Activated naive CD8-positive, alpha-beta T cell treated with anti-CD3 and anti-CD28 coated beads, Interleukin-2, amount 10 ng/mL, durations not matched to agents 7 days and 5 days (primary cell): Measurements from ENCODE around the gene IARS1. TPM values are rescaled to one million over a fixed set of nuclear protein-coding genes. Genes with fewer than 3 reads are reported as not detected.

ENCODE experiments used
- ATAC-seq: fragments of 150-1000 bp; cut with Tn5 transposase; one replicate; pipeline ENCODE4 v1.10.0; 2021; ENCODE audit warnings: low read depth, moderate library complexity
- POLR2A ChIA-PET: fragments of 350-600 bp; sonication (Branson Sonifier 250); formaldehyde crosslinking; loops from one replicate; lab custom pipeline; 2021; ENCODE audit warnings: antibody characterized with exemption; lab: Charles Lee
- DNase-seq: peaks from one replicate; pipeline ENCODE4 v3.0.0; 2021
- H3K27ac Mint-ChIP-seq: one replicate; pipeline ENCODE4 v1.8.0; 2022; ENCODE audit warnings: mild to moderate bottlenecking, mixed read lengths
- H3K27me3 Mint-ChIP-seq: one replicate; pipeline ENCODE4 v1.8.0; 2022; ENCODE audit warnings: mild to moderate bottlenecking, moderate library complexity, mixed read lengths
- H3K36me3 Mint-ChIP-seq: one replicate; pipeline ENCODE4 v1.8.0; 2021; ENCODE audit warnings: mild to moderate bottlenecking, mixed read lengths
- H3K4me1 Mint-ChIP-seq: one replicate; pipeline ENCODE4 v1.8.0; 2021; ENCODE audit warnings: mixed read lengths
- H3K4me3 Mint-ChIP-seq: one replicate; pipeline ENCODE4 v1.8.0; 2022; ENCODE audit warnings: mild to moderate bottlenecking, moderate library complexity, mixed read lengths
- H3K9me3 Mint-ChIP-seq: one replicate; pipeline ENCODE4 v1.8.0; 2021; ENCODE audit warnings: mixed read lengths
- microRNA-seq: library from miRNA; unstranded; fragments of <30 nt; microRNA quantifications from one replicate; pipeline ENCODE4 v1.2.0, GENCODE V29; 2022
- total RNA-seq, 2 experiments: library from RNA; stranded (reverse); gene quantifications; one replicate each; pipeline ENCODE4 v1.2.3, GENCODE V29; 2021

Gene IARS1
- total RNA-seq, 2 experiments from 2014 or later = 120 to 123 TPM

DNA sequence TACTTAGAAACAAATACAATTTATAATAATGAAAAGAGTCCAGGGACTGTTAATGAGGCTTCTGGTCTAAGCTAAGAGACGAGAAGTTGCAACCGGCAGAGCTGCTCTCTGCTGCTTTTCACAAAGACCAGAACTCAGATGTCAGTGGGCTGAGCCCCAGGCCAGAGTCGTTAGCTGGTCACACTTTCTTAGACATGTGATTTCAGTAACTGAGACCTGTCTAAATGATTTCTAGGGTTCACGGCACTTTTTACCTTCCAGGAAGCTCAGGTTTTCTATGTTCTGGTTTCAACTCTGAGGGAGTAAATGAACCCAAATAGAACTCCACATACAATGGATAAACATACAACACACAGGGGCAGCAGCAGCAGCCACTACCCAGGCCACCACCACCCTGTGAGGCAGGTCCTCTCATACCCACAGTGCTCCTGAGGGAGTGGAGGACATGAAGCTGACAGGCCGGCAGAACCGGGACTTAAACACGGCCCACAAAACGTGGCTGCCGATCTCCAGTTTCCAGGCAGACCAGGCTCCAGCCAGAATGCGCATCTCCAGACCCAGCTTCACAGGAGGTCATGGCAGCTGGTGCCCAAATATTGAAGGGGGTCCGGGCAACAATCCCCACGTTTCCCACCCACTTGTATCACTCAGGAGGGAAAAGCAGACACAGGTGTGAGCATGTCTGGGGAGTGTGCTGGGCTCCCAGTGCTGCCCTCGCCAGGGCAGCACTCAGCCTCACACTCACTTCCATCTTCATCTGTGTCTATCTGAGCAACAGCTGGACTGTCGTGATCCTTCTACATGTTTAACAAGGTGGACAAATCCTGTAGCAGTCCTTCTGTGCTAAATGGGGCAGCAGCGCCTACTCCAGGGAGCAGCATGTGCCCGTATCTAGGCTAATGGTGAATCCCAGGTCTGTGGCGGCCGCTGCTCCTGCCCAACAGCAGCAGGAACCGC lies 38.8 kb downstream of the IARS1 start:
- Mint-ChIP-seq H3K36me3 (peaks cover 17% of the 10 kb centered on the region), H3K4me3 (no peak overlapping the region), H3K27me3 (no peaks in the 10 kb centered on the region), H3K27ac (no peak overlapping the region), H3K4me1 (no peaks in the 10 kb centered on the region), H3K9me3 (no peaks in the 10 kb centered on the region)
- POLR2A ChIA-PET = no interaction called here
- DNase-seq (no peak), ATAC-seq (no peak)

DNA sequence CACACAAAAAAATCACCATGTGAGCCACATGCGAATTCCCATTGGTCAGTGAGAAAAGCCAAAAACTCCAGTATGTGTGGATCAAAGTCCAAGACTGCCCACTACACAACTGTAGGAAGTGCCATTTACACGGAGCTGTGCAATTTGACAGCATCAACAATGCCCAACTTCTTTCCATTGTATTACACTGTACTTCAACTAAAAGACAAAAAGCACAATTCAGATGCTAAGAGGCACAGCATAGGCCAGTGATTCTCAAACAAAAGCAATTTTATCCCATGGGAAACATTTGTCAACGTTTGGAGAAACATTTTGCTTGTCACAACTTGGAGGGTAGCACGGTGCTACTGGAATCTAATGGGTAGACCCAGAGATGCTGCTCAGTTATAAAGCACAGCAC lies 39.8 kb downstream of the IARS1 start:
- peaks cover 20% of the 10 kb centered on the region for H3K36me3 Mint-ChIP-seq
- no peaks in the 10 kb centered on the region for H3K27me3 Mint-ChIP-seq
- H3K4me3 Mint-ChIP-seq = no peak overlapping the region
- DNase-seq = no peak
- no peaks in the 10 kb centered on the region for H3K9me3 Mint-ChIP-seq
- no peak overlapping the region for H3K27ac Mint-ChIP-seq
- no peaks in the 10 kb centered on the region for H3K4me1 Mint-ChIP-seq
- POLR2A ChIA-PET = no interaction called here
- no peak for ATAC-seq

DNA sequence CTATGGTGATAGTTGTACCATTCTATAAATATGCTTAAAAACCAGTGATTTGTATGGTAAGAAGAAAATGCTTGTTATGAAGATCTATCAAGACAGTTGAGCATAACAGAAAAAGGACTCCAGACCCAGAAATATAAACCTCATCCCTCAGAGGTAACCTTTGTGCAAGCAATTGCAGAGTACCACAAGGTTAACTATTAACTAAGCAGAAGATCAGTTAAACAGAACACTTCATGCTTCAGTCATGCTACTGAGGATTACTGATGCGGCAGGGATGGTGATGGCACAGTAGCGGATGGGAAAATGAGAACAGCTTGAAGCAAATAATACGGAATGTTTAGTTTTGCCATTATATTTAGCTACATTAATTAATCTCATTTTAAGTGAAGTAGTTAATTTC lies 45.5 kb downstream of the IARS1 start:
- no peaks in the 10 kb centered on the region for H3K27me3 Mint-ChIP-seq
- DNase-seq = no peak
- POLR2A ChIA-PET = no interaction called here
- no peaks in the 10 kb centered on the region for H3K9me3 Mint-ChIP-seq
- no peaks in the 10 kb centered on the region for H3K4me1 Mint-ChIP-seq
- peak overlapping the region; percentile 19 for H3K27ac Mint-ChIP-seq
- H3K36me3 Mint-ChIP-seq = peaks cover 36% of the 10 kb centered on the region
- no peak for ATAC-seq
- no peak overlapping the region for H3K4me3 Mint-ChIP-seq

DNA sequence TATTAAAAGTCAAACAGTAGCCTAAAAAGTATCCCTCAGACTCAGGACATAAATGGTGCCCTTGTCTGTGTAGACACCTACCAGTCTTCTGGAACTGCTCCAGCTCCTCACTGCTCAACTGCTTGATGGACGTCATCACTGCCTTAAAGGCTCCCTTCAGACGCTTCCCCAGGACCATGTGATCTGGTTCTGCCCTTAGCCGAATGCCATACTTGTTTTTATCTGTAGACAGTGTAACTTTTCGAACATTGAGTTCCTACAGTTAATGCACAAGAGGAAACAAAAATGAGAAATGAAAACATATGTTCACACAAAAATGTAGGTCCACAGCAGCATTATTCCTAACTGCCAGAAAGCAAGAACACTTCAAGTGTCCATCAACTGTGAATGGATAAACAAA lies 46.2 kb downstream of the IARS1 start:
- no peaks in the 10 kb centered on the region for H3K9me3 Mint-ChIP-seq

DNA sequence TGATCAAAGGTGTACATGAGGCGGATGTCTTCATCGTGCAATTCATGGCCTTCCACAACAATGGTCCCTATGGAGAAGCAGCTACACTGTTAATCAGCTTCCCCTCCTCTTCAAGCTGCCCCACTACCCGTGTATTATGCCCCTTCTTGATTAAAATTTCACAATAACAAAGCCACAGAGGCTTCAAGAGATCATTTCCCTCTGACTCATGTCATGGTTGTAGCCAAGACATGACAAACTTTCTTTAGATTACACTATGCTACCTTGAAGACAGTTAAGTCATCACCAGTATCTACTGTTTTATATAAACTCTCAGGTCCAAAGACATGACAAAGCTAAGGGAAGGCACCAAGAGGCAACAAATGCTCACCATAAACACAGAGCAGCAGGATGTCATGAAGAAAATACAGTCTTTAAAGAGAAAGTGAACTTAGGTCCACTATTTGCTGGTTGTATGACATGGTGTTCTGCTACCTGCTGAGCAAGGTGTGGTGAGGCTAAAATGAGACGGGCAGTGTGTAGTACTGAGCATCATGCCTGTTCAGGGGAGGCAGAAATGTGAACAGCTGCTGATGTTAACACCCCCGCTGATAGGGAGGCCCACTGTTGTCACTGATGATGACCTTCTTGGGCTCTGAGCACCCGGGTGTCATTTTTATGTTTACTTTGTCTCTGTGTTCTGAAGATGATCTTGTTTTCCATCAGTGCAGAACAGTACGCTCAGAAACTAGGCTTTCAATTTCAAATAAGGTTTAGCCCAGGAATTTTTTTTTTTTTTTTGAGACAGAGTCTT lies 48.3 kb downstream of the IARS1 start:
- DNase-seq (no peak), ATAC-seq (no peak)
- H3K27ac Mint-ChIP-seq = no peak overlapping the region
- H3K4me1 Mint-ChIP-seq = no peaks in the 10 kb centered on the region
- POLR2A ChIA-PET = no interaction called here
- no peaks in the 10 kb centered on the region for H3K9me3 Mint-ChIP-seq
- no peaks in the 10 kb centered on the region for H3K27me3 Mint-ChIP-seq
- peaks cover 48% of the 10 kb centered on the region for H3K36me3 Mint-ChIP-seq
- H3K4me3 Mint-ChIP-seq = no peak overlapping the region

More for the DNA sequence above, 46.2 kb downstream of the IARS1 start:
- POLR2A ChIA-PET = no interaction called here
- ATAC-seq (no peak), DNase-seq (no peak)
- H3K36me3 Mint-ChIP-seq = peaks cover 39% of the 10 kb centered on the region
- H3K27ac Mint-ChIP-seq = no peak overlapping the region
- H3K4me3 Mint-ChIP-seq = no peak overlapping the region
- no peaks in the 10 kb centered on the region for H3K27me3 Mint-ChIP-seq
- H3K4me1 Mint-ChIP-seq = no peaks in the 10 kb centered on the region

Small RNA genes within 50 kb of the gene (microRNA-seq; reads per million reads assigned to microRNA genes)
- gene MIR3651 = 13.3 reads per million, percentile 20 among the genes with 10 or more reads in this experiment

Other genes with a start within 250 kb of the IARS1 start
- gene SPTLC1, start 178.3 kb downstream of the IARS1 start, total RNA-seq = 10 to 100 TPM; 50.2 to 51.4 TPM
- 10 to 100 TPM; 65.6 to 69.2 TPM for gene NOL8, start 31.7 kb upstream of the IARS1 start, total RNA-seq
- 10 to 100 TPM; 19.6 to 20.6 TPM for gene CENPP, start 32.3 kb upstream of the IARS1 start, total RNA-seq
- gene OGN, start 110.9 kb upstream of the IARS1 start, total RNA-seq = not detected
- gene OMD, start 130.8 kb upstream of the IARS1 start, total RNA-seq = not detected
- not detected for gene ASPN, start 188.8 kb upstream of the IARS1 start, total RNA-seq
- gene ECM2, start 242.3 kb upstream of the IARS1 start, total RNA-seq = not detected